Neural crest cell (in vitro differentiated cells): ENCODE data around the gene ITFG1. TPM values are rescaled to one million over a fixed set of nuclear protein-coding genes. Genes with fewer than 3 reads are reported as not detected.
A peak's percentile ranks its signal among the peaks of the same experiment; 100 is the strongest.

Experiments used
- DNase-seq: peaks from one replicate; pipeline ENCODE4 v3.0.0; 2021; ENCODE audit warnings: low read depth, mixed read lengths, low spot score
- H3K27ac Mint-ChIP-seq: one replicate; pipeline ENCODE4 v1.8.0; 2021; ENCODE audit warnings: mild to moderate bottlenecking, mixed read lengths; ENCODE audit not compliant: unreplicated experiment
- H3K27me3 Mint-ChIP-seq: 2 replicates; pipeline ENCODE4 v1.8.0; 2021; ENCODE audit warnings: low read depth, mild to moderate bottlenecking, mixed read lengths
- H3K36me3 Mint-ChIP-seq: 2 replicates; pipeline ENCODE4 v1.8.0; 2021; ENCODE audit warnings: low read depth, mild to moderate bottlenecking, mixed read lengths
- H3K4me1 Mint-ChIP-seq: 2 replicates; pipeline ENCODE4 v1.8.0; 2021; ENCODE audit warnings: mixed read lengths
- H3K4me3 Mint-ChIP-seq: one replicate; pipeline ENCODE4 v1.8.0; 2021; ENCODE audit warnings: mild to moderate bottlenecking, mixed read lengths
- H3K9me3 Mint-ChIP-seq: 2 replicates; pipeline ENCODE4 v1.8.0; 2021; ENCODE audit warnings: mixed read lengths
- total RNA-seq: library from RNA; stranded (reverse); gene quantifications from 2 replicates; pipeline ENCODE4 v1.2.1, GENCODE V29; 2021
- TF ChIP-seq, protein P1 (sequence below): fragments of 200-600 bp; sonication (generic); conservative IDR thresholded peaks from 2 replicates; pipeline ENCODE4 v1.5.0; 2021; ENCODE audit warnings: antibody characterized with exemption, mild to moderate bottlenecking

Gene ITFG1
- total RNA-seq, 1 donor from 2014 or later, result 30.9 TPM

DNA sequence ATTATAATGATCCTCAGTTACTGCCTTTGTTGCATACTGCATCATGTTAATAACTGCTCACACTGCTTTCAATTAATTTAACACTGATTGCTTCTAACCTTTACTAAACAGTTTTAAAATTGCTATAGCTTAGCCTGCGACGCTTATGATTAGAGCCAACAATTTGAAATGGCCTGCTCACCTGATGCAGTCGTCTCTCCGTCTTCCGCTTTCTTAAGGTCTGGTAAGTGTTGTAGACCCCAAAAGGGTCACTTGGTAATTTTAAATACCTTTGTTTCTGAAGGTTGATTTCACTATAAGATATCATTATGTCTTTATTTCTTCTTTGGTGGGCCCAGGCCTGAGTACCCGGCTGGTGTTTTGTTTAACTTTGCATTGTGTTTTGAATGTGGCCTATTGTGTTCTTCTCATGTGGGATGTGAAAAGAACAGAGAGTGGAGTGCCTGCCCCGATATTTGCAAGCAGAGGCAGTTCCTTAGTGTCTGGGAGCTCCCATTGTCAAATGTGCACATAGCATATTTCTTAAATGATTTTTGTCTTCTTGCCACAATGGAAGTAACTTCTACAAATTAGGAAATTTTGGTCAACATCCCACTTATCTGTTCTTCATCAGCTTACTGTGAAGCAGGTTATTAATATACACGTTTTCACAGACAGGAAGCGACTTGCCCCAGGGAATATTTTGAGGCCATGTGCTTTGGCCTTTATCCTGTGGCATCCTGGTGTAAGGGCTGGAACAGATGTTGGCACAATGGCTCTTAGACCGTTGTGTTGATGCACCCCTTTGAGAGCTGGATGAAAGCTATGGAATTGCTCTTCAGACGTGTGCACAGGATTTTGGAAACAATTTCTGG lies 3.1 kb upstream of the ITFG1 start:
- Mint-ChIP-seq H3K9me3 (no peaks in the 10 kb centered on the region), H3K4me3 (peak overlapping the region; percentile 95), H3K36me3 (no peaks in the 10 kb centered on the region), H3K4me1 (peaks cover 70% of the 10 kb centered on the region), H3K27me3 (no peaks in the 10 kb centered on the region), H3K27ac (peak overlapping the region; percentile 65)
- TF ChIP-seq, protein P1, sequence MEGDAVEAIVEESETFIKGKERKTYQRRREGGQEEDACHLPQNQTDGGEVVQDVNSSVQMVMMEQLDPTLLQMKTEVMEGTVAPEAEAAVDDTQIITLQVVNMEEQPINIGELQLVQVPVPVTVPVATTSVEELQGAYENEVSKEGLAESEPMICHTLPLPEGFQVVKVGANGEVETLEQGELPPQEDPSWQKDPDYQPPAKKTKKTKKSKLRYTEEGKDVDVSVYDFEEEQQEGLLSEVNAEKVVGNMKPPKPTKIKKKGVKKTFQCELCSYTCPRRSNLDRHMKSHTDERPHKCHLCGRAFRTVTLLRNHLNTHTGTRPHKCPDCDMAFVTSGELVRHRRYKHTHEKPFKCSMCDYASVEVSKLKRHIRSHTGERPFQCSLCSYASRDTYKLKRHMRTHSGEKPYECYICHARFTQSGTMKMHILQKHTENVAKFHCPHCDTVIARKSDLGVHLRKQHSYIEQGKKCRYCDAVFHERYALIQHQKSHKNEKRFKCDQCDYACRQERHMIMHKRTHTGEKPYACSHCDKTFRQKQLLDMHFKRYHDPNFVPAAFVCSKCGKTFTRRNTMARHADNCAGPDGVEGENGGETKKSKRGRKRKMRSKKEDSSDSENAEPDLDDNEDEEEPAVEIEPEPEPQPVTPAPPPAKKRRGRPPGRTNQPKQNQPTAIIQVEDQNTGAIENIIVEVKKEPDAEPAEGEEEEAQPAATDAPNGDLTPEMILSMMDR, result no peak
- DNase-seq, result no peak

- TF ChIP-seq, protein P1, result no peak
Measured at GRCh38 chr16:47461598-47462266, 869 bp upstream of the ITFG1 start.

DNA sequence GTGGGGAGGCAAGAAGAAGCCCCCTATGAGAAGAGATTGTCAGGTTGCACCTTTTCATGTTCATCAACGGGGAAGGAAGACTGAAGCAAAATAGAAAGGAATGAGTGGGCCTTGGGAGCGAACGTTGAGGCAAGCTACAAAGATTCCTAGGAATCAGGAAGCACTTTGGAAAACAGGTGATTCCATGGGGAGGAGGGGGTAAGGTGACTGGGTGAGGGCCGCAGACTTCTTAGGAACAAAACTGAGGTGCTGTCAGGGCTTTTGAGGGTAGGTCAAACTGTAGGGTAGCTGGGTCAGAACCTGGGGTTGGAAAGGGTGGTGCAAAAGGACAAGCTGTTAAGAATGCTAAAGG lies 528 bp downstream of the ITFG1 start:
- H3K36me3 Mint-ChIP-seq, result no peaks in the 10 kb centered on the region
- TF ChIP-seq, protein P1, result no peak
- DNase-seq, result no peak
- peak overlapping the region; percentile 97 for H3K27ac Mint-ChIP-seq
- peaks cover 62% of the 10 kb centered on the region for H3K4me1 Mint-ChIP-seq
- no peaks in the 10 kb centered on the region for H3K27me3 Mint-ChIP-seq
- H3K4me3 Mint-ChIP-seq, result peak overlapping the region; percentile 95
- no peaks in the 10 kb centered on the region for H3K9me3 Mint-ChIP-seq

More at GRCh38 chr16:47461598-47462266, 869 bp upstream of the ITFG1 start:
- H3K36me3 Mint-ChIP-seq, result no peaks in the 10 kb centered on the region
- peak overlapping the region; percentile 95 for H3K4me3 Mint-ChIP-seq
- H3K27me3 Mint-ChIP-seq, result no peaks in the 10 kb centered on the region
- H3K27ac Mint-ChIP-seq, result peak overlapping the region; percentile 88
- DNase-seq, result peak; percentile 9
- peaks cover 70% of the 10 kb centered on the region for H3K4me1 Mint-ChIP-seq
- H3K9me3 Mint-ChIP-seq, result no peaks in the 10 kb centered on the region

DNA sequence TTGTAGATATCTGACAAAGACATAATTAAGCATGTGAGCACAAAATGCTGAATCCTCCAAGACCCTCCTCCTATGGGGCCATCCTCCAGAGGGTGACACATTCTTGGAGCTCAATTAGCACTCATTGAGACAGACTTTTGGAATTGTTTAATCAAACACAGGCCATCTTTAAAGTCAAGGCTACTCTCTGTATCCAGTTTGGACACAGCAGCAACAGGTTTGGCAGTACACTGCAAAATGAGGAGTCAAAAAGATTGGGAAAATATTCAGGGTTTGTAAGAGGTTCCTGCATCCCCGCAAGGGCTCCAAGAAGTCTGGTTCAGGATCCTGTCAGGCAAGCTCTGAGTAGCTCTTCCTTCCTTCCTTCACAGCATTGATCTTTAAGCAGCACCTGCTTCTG lies 1.3 kb downstream of the ITFG1 start:
- TF ChIP-seq, protein P1, result no peak
- Mint-ChIP-seq H3K27me3 (no peaks in the 10 kb centered on the region), H3K27ac (peak overlapping the region; percentile 73), H3K9me3 (no peaks in the 10 kb centered on the region), H3K4me1 (peaks cover 57% of the 10 kb centered on the region), H3K4me3 (peak overlapping the region; percentile 95), H3K36me3 (peaks cover 3% of the 10 kb centered on the region)
- DNase-seq, result no peak

GRCh38 chr16:47458331-47458730 lies 2.5 kb downstream of the ITFG1 start:
- Mint-ChIP-seq H3K36me3 (peaks cover 7% of the 10 kb centered on the region), H3K27ac (no peak overlapping the region), H3K4me1 (peaks cover 44% of the 10 kb centered on the region), H3K9me3 (no peaks in the 10 kb centered on the region), H3K27me3 (no peaks in the 10 kb centered on the region), H3K4me3 (peak overlapping the region; percentile 45)
- TF ChIP-seq, protein P1, result no peak
- no peak for DNase-seq
